Retinal pigment epithelial cell (primary cell): ENCODE results near the gene MROH7.

Experiments used
- DNase-seq: peaks from one replicate; pipeline ENCODE4 v3.0.0-alpha.2; 2010; ENCODE audit warnings: low read depth
- H3K4me3 ChIP-seq: 2 replicates; pipeline ENCODE4 v1.5.1; 2011; ENCODE audit warnings: mild to moderate bottlenecking, low read length, control low read depth, moderate library complexity
- CTCF ChIP-seq: conservative IDR thresholded peaks from 2 replicates; pipeline ENCODE4 v1.5.1; 2011; ENCODE audit warnings: low read depth, low read length, control low read depth, inconsistent platforms

Gene MROH7

DNA sequence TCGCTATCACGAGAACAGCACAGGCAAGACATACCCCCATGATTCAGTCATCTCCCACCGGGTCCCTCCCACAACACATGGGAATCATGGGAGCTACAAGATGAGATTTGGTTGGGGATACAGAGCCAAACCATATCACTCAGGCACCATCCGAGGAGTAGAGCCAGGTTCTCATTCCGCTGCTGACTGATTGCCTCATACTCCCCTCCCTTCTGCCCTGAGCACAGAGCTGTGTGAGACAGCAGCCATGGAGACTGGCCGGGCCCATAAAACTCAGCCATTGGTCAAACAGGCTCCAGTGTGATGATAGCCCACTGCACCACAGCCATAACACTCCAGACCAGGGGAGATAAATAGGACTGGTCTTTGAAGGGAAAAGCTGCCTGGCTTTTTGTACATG is 96.7 kb downstream of the MROH7 start:
- DNase-seq, result no peak
- TF ChIP-seq CTCF, result no peak
- H3K4me3 ChIP-seq, result no peak overlapping the region

- H3K4me3 ChIP-seq, result no peak overlapping the region
- DNase-seq, result no peak
- no peak for TF ChIP-seq CTCF
Measured at GRCh38 chr1:54741531-54741930, 99.9 kb downstream of the MROH7 start.

GRCh38 chr1:54742282-54742681 is 100.7 kb downstream of the MROH7 start:
- TF ChIP-seq CTCF, result no peak
- DNase-seq, result no peak
- no peak overlapping the region for H3K4me3 ChIP-seq

GRCh38 chr1:54743416-54744226 is 102.0 kb downstream of the MROH7 start:
- TF ChIP-seq CTCF, result no peak
- no peak overlapping the region for H3K4me3 ChIP-seq
- no peak for DNase-seq

DNA sequence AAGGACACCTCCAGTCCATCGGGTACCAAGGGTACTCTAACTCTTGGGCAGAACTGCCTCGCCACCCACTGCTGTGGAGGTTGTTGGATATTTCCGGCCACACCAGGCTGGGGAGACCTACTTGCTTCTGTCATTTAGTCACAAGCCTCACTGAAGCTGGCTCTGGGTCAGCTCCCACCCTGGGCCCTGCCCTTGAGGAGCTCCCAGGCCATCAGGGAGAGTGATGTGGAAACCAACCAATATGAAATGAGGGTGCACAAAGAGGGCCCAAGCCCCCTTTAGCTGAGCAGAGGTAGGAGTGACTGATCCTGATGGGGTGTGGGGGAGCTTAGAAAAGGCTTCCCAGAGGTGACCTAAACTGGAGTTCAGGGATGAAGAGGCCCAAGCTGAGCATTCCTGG is 103.1 kb downstream of the MROH7 start:
- no peak overlapping the region for H3K4me3 ChIP-seq
- no peak for DNase-seq
- TF ChIP-seq CTCF, result no peak

GRCh38 chr1:54745274-54745673 is 103.7 kb downstream of the MROH7 start:
- no peak for TF ChIP-seq CTCF
- no peak for DNase-seq
- H3K4me3 ChIP-seq, result no peak overlapping the region

DNA sequence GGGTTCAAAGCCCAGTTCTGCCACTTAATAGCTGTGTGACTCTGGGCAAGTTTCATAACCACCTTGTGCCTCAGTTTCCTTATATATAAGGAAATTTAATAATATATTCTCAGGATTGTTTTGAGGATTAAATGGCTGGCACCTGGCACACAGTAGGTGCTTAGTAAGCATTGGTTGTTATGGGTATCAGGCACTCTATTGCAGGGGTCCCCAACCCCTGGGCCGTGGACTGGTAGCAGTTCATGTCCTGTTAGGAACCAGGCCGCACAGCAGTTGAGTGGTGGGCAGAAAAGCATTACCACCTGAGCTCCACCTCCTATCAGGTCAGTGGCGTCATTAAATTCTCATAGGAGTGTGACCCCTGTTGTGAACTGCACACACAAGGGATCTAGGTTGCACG is 104.3 kb downstream of the MROH7 start:
- H3K4me3 ChIP-seq, result no peak overlapping the region
- DNase-seq, result no peak
- no peak for TF ChIP-seq CTCF
